MV-4-11 (cell line): ENCODE data around the gene RAB5B.
A peak's percentile ranks its signal among the peaks of the same experiment; 100 is the strongest.
"Not testable (repeated sequence)": the region's sequence is repeated elsewhere in the genome, so short reads cannot be mapped to it uniquely, and the experiment has no call there.

ENCODE experiments used
- DNase-seq: peaks from one replicate; lab custom pipeline; 2025; lab: John Stamatoyannopoulos, UW

The RAB5B gene

DNA sequence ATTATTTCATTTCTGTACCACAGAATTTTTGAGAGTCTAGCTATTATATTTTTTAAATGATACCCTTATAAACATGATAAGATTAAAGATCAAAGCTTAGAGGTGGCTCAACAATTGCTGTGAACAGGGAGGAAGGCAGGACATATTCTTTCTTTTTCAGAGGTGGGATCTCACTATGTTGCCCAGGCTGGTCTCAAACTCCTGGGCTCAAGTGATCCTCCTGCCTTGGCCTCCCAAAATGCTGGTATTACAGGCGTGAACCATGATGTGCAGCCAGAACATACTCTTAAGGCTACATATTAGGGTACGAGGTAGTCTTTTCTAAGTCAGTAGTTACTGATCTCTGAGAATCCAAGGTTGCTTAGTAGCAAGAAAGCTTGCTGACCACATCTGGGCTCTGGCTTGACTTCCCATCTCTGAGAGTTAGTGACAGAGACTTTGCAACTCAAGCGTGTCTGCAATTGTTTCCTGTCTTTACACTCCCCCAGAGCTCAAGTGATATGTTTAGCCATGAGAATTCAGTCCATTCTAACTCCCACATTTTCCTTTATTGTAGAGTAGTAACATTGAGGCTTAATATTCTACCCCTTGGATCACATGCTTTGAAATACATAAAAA, 8.6 kb downstream of the RAB5B start:
- peak; percentile 68 for DNase-seq

DNA sequence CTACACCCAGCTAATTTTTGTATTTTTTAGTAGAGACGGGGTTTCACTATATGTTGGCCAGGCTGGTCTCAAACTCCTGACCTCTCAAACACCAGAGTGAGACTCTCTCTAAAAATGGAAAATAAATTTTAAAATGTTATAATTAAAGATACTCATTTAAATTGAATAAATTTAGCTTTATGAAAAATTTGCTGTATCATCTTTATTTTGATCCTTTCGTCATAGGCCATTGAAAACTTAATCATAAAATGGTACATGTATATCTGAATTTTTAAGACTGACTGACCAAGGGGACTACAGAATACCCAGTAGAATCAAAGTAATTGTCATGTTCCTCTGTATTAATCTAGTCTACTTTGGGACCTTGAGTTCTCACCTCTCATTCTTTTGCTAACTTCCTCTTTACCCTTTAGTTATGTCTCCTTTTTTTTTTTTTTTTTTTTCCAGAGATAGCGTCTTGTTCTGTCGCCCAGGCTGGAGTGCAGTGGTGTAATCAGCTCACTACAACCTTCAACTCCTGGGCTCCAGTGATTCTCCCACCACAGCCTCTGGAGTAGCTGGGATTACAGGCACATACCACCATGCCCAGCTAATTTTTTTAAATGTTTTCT, 9.5 kb downstream of the RAB5B start:
- DNase-seq, result peak; percentile 54

DNA sequence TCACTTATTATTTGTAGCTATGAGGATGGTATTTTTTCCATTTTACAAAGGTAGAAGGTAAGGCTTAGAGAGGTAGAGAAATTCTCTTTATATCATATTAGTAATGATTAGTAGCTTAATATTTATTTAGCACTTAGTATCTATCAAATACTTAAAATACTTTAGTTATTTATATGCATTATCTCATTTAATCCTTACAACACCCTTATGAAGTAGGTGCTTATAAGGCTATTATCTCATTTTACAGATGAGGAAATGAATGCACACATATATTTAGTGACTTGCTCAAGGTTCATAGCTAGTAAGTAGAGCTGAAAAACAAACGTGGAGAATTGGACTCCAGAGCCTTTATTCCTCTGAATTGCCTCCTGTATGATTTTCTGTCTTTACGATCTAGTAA, 11.0 kb downstream of the RAB5B start:
- DNase-seq, result no peak

DNA sequence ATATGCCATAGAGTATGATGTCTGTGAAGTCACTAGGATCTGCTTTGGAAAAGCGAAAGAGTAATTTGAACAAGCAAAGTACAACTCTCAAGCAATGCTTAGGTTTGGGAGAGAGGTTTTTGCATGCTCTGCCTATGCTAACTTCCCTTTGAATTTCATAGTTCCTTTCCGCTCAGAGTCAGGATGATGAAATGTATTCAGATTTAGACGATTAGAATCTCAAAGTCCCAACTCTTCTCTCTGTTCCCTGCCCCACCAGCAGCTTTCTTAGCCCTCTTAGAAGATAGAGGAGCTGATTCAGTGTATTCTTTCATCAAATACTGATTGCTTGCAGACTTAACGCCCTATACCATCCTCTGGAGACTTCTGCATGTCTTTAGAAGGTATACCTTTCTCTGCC, 11.5 kb downstream of the RAB5B start:
- DNase-seq, result no peak

- not testable (repeated sequence) for DNase-seq
These were observed 12.1 kb downstream of the RAB5B start for GRCh38 chr12:55985976-55986375.

DNA sequence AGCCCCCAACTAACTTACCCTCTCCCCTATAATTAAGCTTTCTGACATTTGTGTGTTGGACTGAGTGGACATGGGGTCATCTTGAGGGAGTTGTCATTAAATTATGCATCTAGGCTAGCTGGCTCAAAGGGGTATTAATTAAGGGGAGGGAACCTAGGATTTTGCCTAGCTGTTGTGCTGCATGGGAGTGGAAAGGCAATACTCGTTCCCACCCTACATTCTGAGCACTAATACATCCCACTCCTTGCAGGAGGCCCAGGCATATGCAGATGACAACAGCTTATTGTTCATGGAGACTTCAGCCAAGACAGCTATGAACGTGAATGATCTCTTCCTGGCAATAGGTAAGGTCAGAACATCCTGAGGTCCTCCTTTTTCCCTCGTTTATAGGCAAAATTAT, 17.2 kb downstream of the RAB5B start:
- no peak for DNase-seq

DNA sequence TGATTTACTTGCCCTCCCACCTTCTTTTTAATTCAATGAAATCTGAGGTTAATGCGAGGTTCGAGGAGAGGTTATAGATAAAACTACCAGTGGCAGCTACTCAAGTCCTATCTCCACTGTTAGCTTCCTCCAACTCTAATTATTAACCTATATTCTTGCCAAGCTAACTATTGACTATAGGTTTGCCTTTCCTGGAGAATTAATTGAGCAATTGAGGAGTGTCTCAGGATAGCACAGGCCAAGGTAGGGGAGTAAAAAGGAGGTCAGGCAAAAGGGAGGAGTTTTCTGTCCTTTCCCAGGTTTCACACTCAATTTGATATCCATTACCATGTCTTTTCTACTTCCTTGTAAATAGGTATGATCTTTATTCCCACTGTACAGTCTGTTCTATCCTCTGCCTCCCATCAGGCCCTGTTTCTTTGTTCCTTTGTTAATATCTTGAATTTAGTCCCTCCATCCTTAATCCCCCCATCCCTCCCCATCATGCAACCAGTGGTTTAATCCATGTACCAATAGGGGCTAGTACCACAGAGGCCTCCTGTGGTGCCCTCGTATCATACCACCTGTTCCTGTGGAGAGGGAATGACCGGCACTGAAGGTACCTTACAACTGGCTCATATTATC, 19.5 kb downstream of the RAB5B start:
- DNase-seq, result no peak

DNA sequence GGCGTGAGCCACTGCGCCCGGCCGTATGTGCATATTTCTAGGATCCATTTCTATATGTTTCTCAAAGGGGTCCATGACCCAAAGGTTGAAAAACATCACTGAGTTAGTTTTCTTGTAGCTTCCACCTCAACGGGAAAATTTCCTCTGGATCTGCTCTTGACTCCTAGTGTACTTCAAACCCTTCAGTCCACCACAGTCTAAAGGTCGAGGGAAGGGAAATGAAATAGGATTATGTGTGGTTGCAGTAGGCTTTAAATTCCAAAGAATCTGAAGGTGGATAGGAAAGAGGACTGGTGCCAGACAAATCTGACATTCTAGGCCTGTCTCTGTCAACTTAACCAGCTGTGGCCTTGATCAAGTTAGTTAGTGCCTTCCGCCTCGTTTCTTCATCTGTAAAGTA, 21.5 kb downstream of the RAB5B start:
- DNase-seq, result no peak

DNA sequence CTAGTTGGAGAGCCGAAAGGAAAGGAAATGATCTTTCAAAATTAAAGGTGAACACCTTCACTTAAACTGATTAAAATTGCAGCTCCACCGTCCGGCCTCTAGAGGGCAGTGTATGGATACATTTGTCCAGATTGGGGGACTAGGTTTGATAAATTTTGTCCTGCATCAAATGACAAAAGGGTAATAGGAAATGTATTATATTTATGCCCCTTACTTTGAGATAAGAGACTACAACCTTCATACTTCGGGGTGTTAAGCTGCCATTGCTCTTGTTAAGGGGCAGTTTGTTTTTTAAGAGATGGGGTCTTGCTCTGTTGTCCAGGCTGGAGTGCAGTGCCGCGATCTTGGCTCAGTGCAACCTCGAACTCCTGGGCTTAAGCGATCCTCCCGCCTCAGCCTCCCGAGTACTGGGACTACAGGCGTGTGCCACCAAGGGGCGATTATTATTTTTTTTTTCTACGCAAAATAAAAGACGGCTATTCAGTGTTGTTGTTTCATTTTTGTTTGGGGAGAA, 22.4 kb downstream of the RAB5B start:
- DNase-seq, result peak; percentile 64

GRCh38 chr12:55996715-55997534, 23.0 kb downstream of the RAB5B start, which contains the start of gene SUOX:
Gene SUOX (plus strand): TSS chr12:55997276. CDS start chr12:56002222, 4,946 bp downstream.
- DNase-seq, result peak; percentile 97

DNA sequence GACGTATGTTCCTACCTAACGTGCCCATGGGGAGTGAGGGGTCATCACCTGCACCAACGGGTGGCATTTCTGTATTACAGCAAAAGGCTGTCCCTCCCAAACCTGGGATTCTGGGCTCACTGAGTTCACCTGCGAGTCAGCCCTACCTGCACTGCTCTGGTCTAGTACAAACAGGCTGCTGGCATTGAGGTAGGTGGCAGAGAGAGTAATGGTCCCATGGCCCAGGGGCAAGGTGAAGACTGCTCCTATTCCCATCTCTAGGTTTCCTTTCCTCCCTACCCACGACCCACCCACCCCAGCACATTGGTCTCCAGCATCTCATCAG, 23.6 kb downstream of the RAB5B start:
- DNase-seq, result no peak

DNA sequence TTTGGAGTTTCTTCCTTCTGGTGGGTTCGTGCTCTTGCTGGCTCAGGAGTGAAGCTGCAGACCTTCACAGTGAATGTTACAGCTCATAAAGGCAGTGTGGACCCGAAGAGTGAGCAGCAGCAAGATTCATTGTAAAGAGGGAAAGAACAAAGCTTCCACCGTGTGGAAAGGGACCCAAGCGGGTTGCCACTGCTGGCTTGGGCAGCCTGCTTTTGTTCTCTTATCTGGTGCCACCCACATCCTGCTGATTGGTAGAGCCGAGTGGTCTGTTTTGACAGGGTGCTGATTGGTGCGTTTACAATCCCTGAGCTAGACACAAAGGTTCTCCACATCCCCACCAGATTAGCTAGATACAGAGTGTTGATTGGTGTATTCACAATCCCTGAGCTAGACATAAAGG, 25.6 kb downstream of the RAB5B start:
- not testable (repeated sequence) for DNase-seq

DNA sequence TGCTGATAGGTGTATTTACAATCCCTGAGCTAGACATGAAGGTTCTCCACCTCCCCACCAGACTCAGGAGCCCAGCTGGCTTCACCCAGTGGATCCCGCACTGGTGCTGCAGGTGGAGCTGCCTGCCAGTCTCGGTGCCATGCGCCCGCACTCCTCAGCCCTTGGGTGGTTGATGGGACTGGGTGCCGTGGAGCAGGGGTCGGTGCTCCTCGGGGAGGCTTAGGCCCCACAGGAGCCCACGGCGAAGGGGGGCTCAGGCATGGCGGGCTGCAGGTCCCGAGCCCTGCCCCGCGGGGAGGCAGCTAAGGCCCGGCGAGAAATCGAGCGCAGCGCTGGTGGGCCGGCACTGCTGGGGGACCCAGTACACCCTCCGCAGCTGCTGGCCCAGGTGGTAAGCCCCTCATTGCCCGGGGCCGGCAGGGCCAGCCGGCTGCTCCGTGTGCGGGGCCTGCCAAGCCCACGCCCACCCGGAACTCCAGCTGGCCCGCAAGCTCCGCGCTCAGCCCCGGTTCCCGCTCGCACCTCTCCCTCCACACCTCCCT, 26.2 kb downstream of the RAB5B start:
- DNase-seq, result not testable (repeated sequence)

- no peak for DNase-seq
These were observed 27.7 kb downstream of the RAB5B start for GRCh38 chr12:56001487-56002100.

DNA sequence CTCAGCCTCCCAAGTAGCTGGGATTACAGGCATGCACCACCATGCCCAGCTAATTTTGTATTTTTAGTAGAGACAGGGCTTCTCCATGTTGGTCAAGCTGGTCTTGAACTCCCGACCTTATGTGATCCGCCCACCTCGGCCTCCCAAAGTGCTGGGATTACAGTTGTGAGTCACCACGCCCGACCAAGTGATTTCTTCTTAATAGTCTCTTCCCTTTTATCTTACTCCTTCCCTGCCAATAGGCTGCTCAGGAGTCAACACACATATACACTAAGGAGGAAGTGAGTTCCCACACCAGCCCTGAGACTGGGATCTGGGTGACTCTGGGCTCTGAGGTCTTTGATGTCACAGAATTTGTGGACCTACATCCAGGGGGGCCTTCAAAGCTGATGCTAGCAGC, 29.5 kb downstream of the RAB5B start:
- peak; percentile 93 for DNase-seq

- DNase-seq, result no peak
These were observed 30.3 kb downstream of the RAB5B start for GRCh38 chr12:56004211-56004610.

DNA sequence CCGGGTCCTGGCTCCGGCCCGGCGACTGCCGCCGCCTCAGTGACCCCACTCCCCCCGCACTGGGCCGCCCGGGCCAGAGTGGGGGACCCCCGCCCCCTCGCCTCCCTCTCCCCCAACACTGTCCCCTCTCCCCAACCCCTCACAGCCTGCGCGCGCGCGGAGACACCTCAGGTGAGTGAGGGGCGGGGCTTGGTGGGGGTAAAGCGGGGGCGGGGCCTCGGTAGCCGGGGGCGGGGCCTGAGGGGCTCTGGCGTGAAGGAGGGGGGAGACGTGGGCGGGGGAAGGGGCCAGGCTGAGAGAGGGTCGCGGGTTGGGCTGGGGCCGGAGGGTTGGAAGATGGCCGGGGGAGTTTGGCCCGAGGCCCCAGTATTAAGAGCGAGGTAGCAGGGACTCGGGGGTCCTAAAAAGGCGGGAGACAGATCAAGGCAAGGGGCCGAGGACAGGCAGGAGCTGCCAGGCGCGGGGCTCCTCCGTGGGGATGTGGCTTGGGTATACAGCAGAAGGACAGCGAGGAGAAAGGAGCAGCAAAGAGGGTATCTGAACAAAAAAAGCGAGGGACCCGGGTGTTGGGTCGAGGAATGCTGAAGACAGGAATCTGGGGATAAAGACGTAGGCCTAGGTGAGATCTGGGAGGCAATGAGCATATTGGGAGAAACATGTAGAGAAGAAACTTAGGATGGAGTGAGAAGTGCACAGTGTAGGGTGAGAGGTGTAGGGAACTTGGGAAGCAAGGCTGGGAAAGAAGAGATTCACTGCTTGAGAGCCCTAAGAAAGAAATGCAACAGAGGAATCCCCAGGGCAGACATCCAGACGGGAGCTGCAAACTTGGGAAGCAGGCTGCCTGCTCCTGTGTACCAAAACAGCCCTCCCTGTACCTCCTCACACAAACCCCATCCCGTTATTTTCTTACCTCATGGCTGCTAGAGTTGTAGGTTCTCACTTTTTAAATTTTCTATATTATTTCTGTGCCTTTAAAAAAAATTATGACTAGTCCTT, 34.0 kb downstream of the RAB5B start:
- no peak for DNase-seq

DNA sequence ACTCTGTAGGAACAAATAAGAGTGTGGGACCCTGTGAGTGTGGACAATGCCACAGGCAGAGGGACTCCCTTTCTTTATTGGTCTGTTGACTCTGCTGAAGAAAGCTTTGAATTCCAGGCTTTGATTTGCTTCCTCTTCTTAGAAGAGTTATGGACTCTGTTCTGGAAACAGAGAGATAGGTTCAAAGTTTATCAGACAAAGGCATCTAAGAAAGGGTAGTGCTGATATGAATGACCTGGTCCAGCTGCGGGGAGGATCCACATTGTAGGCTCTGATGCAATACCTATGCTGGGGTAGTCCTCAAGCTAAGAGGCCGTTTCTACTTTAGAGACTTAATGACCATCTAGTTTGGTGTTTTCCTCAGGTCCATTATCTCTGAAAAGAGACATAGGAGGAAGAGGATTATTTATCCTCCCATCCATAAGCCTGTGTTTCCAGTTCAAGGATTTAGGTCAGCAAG, 36.3 kb downstream of the RAB5B start:
- no peak for DNase-seq

DNA sequence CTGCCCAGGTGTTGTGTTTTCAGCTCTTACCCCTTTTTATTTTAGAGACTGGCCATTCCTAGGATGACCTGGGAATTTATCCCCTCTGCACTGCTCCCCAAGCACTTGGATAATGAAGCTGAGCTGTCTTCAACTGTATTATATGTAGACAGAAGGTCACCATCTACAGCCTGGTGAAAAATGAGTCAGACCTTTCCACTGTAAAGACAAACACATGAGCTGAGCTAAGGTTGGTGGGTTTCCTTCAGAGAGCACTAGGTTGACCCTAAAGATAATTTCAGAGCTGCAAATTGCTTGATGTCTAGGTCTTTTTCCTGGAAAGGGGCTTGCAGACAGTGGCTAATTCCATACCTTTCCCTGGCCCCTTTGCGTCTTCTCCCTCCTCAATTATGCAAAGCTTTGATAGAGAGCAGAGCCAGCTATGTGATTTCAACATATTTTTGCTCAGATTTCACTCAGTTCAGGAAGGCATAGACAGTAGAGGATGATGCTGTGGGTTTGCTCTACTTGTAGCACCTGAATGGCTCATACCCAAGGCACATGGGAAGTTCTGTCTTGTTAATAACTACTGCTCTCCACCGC, 37.7 kb downstream of the RAB5B start:
- DNase-seq, result no peak

DNA sequence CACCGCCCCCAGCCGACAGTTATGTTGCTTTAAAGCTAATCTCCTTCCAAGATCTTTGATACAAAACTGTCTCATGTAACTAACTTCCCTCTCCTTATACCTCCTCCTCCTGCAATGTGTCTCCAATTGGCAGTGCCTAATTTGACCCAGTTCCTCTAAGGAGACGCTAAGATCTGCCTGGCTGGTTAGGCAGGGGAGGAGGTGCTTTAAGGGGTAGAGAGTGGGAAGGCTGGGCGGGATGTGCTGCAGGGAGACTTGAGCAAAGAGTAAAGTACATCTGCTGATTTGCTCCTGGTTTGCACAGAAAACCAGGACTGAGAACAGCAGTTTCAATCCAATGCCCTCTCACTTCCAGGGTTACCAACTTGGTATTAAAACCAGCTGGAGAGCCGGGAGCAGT, 39.6 kb downstream of the RAB5B start:
- no peak for DNase-seq
